ENCODE results near the gene AGAP3.

Gene AGAP3

DNA sequence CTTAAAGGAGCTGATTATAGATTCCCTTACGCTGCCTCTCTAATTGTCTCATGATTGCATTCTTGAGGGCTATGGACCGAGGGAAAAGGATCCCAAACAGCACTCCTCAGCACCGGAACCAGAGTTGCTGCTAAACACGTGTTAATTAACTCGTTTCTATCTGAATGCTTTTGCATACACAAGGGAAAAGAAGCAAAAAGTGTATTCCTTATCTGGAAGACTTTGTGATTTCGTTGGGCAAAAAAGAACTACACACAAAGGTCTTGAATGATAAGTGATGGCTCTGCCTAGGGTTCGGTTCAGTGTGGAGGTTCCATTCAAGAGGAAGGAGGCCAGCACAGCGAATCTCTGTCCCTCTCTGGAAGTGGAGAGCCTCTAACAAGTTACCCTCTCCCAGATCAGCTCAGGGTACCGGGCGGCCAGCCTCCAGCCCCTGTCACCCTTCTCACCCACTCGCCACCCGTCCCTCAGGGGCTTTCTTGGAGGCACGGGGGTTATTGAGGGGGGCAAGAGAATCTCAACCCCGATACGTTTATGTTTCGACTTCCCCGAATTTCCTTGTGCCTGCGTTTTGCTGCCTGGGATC lies 27.4 kb upstream of the AGAP3 start:
- Histone ChIP-seq H3K27ac (ENCODE audit: low read length) (peak overlapping the region; percentile 98), H3K27me3 (ENCODE audit: control insufficient read depth in 1 of 2, insufficient read depth in 2 of 2, low read length in 2 of 2) (no peaks in the 10 kb centered on the region), H3K9ac (ENCODE audit: low read length in 2 of 2) (peak overlapping the region; percentile 75 to 91), H3K9me3 (ENCODE audit: control insufficient read depth in 2 of 2, low read length in 2 of 2) (no peaks in the 10 kb centered on the region), H3K36me3 (ENCODE audit: control insufficient read depth in 2 of 2, insufficient read depth in 2 of 2, low read length in 2 of 2) (no peaks in the 10 kb centered on the region), H3K4me3 (ENCODE audit: low read length in 2 of 2) (peak overlapping the region; percentile 68 to 88), H3K4me1 (ENCODE audit: control insufficient read depth, insufficient read depth, low read length) (peaks cover 55% of the 10 kb centered on the region)

DNA sequence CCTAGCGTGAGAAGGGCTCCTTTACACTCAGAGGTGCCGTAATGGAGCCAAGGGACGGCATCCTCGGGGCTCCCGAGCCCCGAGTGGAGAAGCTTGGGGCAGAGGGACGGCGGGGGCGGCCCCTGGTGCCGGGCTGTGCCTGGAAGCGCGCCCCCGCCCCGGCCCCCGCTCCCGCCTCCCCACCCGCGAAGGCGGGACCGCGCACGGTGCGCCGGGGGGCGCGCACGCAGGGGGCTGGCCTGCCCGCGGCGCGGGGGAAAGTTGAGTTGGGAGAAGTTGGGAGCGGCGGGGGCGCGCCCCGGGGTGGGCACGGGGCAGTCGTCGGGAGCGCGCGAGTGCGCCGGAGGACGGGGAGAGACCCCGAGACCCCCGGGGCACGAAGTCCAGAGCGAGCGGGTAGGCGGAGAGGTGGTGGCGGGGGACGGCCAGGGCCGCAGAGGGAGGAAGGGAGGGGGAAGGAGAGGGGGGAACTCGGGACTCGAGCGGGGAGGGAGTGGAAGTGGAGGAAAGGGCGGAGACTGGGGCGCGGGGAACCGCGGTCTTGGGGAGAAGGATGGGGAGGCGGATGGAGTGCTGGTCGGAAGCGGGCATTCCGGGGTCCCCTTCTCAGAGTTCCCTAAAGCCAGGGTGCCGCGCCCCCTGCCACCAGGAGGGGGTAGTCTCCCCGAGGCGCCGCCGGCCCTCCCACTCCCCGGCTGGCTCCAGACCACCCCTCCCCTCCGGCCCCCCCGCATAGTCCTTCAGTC lies 26.7 kb upstream of the AGAP3 start, which contains the start of gene SLC4A2:
Gene SLC4A2 (plus strand): TSS at position 223 of the 746 bp plus-strand sequence. CDS start 2,399 bp downstream, outside the sequence.
- H3K4me3 ChIP-seq (ENCODE audit: low read length in 2 of 2), result peak within 1 kb of the TSS; percentile 86 to 88
- H3K4me1 ChIP-seq (ENCODE audit: control insufficient read depth, insufficient read depth, low read length), result peaks cover 55% of the 10 kb centered on the region
- peak within 1 kb of the TSS; percentile 75 to 91 for H3K9ac ChIP-seq (ENCODE audit: low read length in 2 of 2)
- H3K36me3 ChIP-seq (ENCODE audit: control insufficient read depth in 2 of 2, insufficient read depth in 2 of 2, low read length in 2 of 2), result peaks cover 0 to 1% of the 10 kb centered on the region in 2 donors
- no peaks in the 10 kb centered on the region for H3K27me3 ChIP-seq (ENCODE audit: control insufficient read depth in 1 of 2, insufficient read depth in 2 of 2, low read length in 2 of 2)
- peak within 1 kb of the TSS; percentile 98 for H3K27ac ChIP-seq (ENCODE audit: low read length)
- no peaks in the 10 kb centered on the region for H3K9me3 ChIP-seq (ENCODE audit: control insufficient read depth in 2 of 2, low read length in 2 of 2)

DNA sequence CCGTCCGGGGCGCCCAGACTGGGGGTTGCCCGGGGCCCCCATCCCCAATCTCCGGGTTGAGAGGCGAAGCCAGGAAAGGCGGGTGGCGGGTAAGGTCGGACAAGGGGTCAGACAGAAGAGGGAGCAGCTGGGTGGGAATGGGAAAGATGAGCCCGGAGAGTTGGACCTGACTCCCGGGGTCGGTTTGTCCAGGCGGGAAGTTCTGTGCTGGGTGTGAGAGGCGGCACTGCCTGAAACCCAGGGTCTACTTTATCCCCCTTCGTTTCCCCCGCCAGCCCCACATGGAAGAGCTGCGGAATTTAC lies 26.2 kb upstream of the AGAP3 start:
- Histone ChIP-seq H3K36me3 (ENCODE audit: control insufficient read depth in 2 of 2, insufficient read depth in 2 of 2, low read length in 2 of 2) (peaks cover 0 to 6% of the 10 kb centered on the region in 2 donors), H3K4me1 (ENCODE audit: control insufficient read depth, insufficient read depth, low read length) (peaks cover 55% of the 10 kb centered on the region), H3K27ac (ENCODE audit: low read length) (peak overlapping the region; percentile 98), H3K9me3 (ENCODE audit: control insufficient read depth in 2 of 2, low read length in 2 of 2) (no peaks in the 10 kb centered on the region), H3K9ac (ENCODE audit: low read length in 2 of 2) (peak overlapping the region; percentile 62 to 75), H3K4me3 (ENCODE audit: low read length in 2 of 2) (peak overlapping the region; percentile 86 to 88), H3K27me3 (ENCODE audit: control insufficient read depth in 1 of 2, insufficient read depth in 2 of 2, low read length in 2 of 2) (no peaks in the 10 kb centered on the region)

DNA sequence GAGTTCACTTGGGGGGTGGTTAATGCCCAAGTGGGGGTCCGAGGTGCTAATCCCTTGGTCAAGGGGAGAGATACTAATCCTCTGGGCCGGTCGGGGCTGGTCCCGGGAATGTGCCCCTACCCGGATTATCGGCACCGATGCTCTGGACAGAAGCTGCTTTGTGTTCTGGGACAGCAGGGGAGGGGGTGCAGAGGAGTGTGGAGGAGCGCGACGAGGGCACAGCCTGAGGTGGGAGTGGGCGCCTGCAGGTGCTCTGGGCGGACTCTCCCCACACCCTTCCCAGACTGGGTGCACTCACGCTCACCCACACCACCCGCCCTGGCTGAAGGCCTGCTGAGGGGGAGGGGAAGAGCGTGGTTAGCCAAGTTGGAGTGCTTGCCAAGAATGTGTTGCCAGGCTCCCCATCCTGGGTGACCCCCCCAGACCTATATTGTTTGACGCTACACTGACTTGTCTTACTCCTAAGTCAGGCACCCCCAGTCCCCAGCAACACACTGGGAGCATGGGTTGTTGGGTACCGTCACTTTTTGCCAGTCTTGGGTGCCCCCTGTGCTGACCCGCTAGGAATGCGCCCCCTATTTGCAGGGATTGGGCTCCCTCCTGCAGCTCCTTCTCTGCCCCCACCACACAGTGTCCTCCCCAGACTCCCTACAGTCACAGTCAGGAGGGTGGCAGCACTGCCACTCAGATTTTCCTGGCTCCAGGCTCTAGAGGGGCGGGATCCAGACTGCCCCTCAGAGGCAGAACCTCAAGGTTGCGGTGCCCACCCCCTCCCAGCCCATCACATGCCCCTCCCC lies 25.7 kb upstream of the AGAP3 start:
- Histone ChIP-seq H3K9me3 (ENCODE audit: control insufficient read depth in 2 of 2, low read length in 2 of 2) (no peaks in the 10 kb centered on the region), H3K27ac (ENCODE audit: low read length) (peak overlapping the region; percentile 98), H3K27me3 (ENCODE audit: control insufficient read depth in 1 of 2, insufficient read depth in 2 of 2, low read length in 2 of 2) (no peaks in the 10 kb centered on the region), H3K4me1 (ENCODE audit: control insufficient read depth, insufficient read depth, low read length) (peaks cover 55% of the 10 kb centered on the region), H3K9ac (ENCODE audit: low read length in 2 of 2) (peak overlapping the region; percentile 62 to 75), H3K36me3 (ENCODE audit: control insufficient read depth in 2 of 2, insufficient read depth in 2 of 2, low read length in 2 of 2) (peaks cover 4 to 10% of the 10 kb centered on the region in 2 donors), H3K4me3 (ENCODE audit: low read length in 2 of 2) (peak overlapping the region; percentile 86 to 88)

DNA sequence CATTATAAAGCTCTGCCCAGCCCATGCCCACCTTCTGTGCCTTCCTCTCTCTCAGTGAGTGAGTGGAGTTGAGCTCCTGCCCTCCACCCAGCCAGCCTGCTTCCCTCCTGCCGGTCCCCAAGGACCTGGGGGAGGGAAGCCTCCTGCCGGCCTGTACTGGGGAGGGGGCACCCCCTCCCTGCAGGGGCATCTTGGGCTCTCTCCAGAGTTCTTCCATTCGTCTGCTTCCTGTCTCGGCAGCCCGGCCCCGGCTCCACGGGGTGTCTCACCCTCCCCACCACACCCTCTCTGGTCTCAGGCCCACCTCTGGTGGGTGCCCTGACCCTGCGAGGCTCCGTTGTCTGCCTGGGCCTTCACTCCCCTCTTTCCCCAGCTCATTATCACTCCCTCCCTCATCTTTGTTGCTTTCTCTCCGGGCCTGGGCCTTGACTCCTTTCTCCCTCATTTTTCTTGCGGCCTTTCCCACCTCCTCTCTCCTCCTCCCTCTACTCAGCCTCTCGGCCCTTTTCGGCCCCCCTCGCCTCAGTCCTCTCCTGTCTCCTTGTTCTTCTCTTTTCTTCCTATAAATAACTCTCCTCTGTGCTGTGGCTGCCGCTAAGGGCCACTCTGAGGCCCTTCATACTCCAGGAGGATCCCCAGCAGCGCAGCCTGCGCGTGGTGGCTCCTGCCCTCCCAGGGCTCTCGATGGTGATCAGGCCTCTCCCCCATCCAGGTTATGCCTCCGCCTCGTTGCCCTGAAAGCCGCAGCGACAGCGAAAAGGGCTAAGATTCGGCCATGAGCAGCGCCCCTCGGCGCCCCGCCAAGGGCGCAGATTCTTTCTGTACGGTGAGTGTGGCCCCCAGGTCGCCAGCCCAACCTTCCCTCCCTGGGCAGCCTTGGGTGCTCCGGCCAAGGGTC lies 24.8 kb upstream of the AGAP3 start:
- Histone ChIP-seq H3K9me3 (ENCODE audit: control insufficient read depth in 2 of 2, low read length in 2 of 2) (no peaks in the 10 kb centered on the region), H3K27me3 (ENCODE audit: control insufficient read depth in 1 of 2, insufficient read depth in 2 of 2, low read length in 2 of 2) (no peaks in the 10 kb centered on the region), H3K27ac (ENCODE audit: low read length) (peak overlapping the region; percentile 98), H3K9ac (ENCODE audit: low read length in 2 of 2) (peak overlapping the region in 1 of 2 donors; percentile 75), H3K4me1 (ENCODE audit: control insufficient read depth, insufficient read depth, low read length) (peaks cover 55% of the 10 kb centered on the region), H3K36me3 (ENCODE audit: control insufficient read depth in 2 of 2, insufficient read depth in 2 of 2, low read length in 2 of 2) (peaks cover 9 to 10% of the 10 kb centered on the region in 2 donors), H3K4me3 (ENCODE audit: low read length in 2 of 2) (peak overlapping the region; percentile 86 to 88)

DNA sequence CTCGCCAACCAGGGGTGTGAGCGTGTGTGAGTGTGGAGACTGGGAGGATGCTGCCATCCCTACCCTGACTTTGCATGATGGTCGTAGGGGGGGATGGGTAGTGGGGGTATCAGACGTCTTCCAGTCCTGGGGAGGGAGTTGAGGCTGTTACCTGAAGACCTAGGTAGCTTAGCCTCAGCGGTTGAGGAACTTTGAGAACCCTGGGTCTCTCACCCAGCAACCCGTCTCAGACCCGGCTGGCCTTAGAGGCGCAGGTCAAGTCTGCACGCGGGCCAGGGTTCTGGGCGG lies 24.2 kb upstream of the AGAP3 start:
- Histone ChIP-seq H3K36me3 (ENCODE audit: control insufficient read depth in 2 of 2, insufficient read depth in 2 of 2, low read length in 2 of 2) (peaks cover 13 to 15% of the 10 kb centered on the region in 2 donors), H3K9me3 (ENCODE audit: control insufficient read depth in 2 of 2, low read length in 2 of 2) (no peaks in the 10 kb centered on the region), H3K4me3 (ENCODE audit: low read length in 2 of 2) (peak overlapping the region; percentile 40 to 88), H3K27me3 (ENCODE audit: control insufficient read depth in 1 of 2, insufficient read depth in 2 of 2, low read length in 2 of 2) (no peaks in the 10 kb centered on the region), H3K4me1 (ENCODE audit: control insufficient read depth, insufficient read depth, low read length) (peaks cover 49% of the 10 kb centered on the region), H3K9ac (ENCODE audit: low read length in 2 of 2) (peak overlapping the region in 1 of 2 donors; percentile 75), H3K27ac (ENCODE audit: low read length) (peak overlapping the region; percentile 98)

DNA sequence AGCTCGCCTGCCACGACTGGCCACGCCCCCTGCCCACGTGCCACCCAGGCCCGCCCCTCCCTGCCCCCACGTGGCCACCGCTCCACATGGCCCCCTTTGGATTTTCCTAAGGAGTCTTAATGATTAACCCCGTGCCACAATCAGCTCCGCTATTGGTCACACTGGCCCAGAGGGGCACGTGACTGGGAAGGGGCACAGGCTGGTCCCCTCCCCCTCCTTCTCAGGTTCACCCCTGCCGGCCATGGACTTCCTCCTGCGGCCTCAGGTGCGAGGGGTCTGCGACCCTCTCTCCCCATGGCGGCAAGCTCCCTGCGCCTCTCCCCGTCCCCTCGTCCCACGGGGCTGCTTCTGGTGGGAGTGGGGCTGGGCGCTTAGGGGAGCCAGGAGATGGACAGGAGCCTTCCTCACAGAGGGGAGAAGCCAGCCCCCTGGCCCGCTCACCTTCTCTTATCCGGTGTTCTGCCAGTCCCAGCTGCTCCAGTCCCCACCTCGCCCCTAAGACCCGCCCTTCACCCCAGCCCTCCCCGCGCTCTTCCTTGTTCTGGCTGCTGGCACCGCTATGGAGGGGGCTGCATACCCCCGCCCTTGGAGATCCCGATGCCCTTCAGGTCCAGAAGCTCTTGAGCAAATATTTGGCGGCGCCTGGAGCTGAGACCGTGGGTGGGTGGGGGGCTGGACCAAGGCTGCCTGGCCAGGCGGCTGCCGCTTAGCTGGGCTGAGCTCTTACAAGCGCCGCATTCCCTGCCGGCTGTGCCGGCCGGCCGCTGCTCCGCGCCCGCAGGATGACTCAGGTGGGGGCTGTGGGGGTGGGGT lies 23.7 kb upstream of the AGAP3 start:
- Histone ChIP-seq H3K9ac (ENCODE audit: low read length in 2 of 2) (peak overlapping the region in 1 of 2 donors; percentile 42), H3K9me3 (ENCODE audit: control insufficient read depth in 2 of 2, low read length in 2 of 2) (no peaks in the 10 kb centered on the region), H3K27me3 (ENCODE audit: control insufficient read depth in 1 of 2, insufficient read depth in 2 of 2, low read length in 2 of 2) (no peaks in the 10 kb centered on the region), H3K36me3 (ENCODE audit: control insufficient read depth in 2 of 2, insufficient read depth in 2 of 2, low read length in 2 of 2) (peaks cover 17 to 19% of the 10 kb centered on the region in 2 donors), H3K4me1 (ENCODE audit: control insufficient read depth, insufficient read depth, low read length) (peaks cover 44% of the 10 kb centered on the region), H3K27ac (ENCODE audit: low read length) (peak overlapping the region; percentile 55), H3K4me3 (ENCODE audit: low read length in 2 of 2) (peak overlapping the region; percentile 40 to 44)

DNA sequence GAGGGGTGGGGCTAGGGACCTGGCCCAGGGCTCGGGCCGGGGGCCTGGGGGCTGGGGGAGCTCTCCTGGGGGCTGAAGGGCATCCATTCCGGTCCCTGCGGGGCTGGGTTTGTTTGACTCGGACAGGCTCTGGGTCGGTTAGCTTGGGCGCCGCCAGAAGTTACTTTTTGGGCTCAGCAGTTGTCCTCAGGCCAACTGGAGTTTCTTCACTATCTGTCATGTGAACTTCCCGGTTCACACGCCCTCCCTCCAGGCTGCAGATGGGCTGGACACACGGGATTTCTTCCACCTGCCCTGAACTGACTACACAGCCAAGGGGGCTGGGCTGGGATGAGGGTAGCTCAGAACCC lies 23.1 kb upstream of the AGAP3 start:
- Histone ChIP-seq H3K27ac (ENCODE audit: low read length) (peak overlapping the region; percentile 55), H3K4me3 (ENCODE audit: low read length in 2 of 2) (peak overlapping the region in 1 of 2 donors; percentile 40), H3K9ac (ENCODE audit: low read length in 2 of 2) (no peak overlapping the region), H3K9me3 (ENCODE audit: control insufficient read depth in 2 of 2, low read length in 2 of 2) (no peaks in the 10 kb centered on the region), H3K36me3 (ENCODE audit: control insufficient read depth in 2 of 2, insufficient read depth in 2 of 2, low read length in 2 of 2) (peaks cover 22 to 24% of the 10 kb centered on the region in 2 donors), H3K27me3 (ENCODE audit: control insufficient read depth in 1 of 2, insufficient read depth in 2 of 2, low read length in 2 of 2) (no peaks in the 10 kb centered on the region), H3K4me1 (ENCODE audit: control insufficient read depth, insufficient read depth, low read length) (peaks cover 42% of the 10 kb centered on the region)

DNA sequence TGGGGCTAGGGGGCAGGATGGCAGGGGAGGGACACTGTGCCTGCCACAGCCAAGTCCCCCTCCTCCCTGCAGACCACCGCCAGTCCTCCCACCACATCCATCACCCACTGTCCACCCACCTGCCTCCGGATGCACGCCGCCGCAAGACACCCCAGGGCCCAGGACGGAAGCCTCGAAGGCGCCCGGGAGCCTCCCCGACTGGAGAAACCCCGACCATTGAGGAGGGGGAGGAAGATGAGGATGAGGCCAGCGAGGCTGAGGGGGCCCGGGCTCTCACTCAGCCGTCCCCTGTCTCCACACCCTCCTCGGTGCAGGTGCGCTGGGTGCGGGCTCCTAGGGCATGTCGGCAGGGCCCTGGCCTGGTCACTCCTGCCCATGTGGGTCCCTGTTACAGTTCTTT lies 21.8 kb upstream of the AGAP3 start:
- Histone ChIP-seq H3K36me3 (ENCODE audit: control insufficient read depth in 2 of 2, insufficient read depth in 2 of 2, low read length in 2 of 2) (peaks cover 28 to 29% of the 10 kb centered on the region in 2 donors), H3K27ac (ENCODE audit: low read length) (no peak overlapping the region)

More for the DNA sequence above, 21.8 kb upstream of the AGAP3 start:
- no peaks in the 10 kb centered on the region for H3K9me3 ChIP-seq (ENCODE audit: control insufficient read depth in 2 of 2, low read length in 2 of 2)
- H3K4me1 ChIP-seq (ENCODE audit: control insufficient read depth, insufficient read depth, low read length), result peaks cover 31% of the 10 kb centered on the region
- H3K9ac ChIP-seq (ENCODE audit: low read length in 2 of 2), result no peak overlapping the region
- H3K27me3 ChIP-seq (ENCODE audit: control insufficient read depth in 1 of 2, insufficient read depth in 2 of 2, low read length in 2 of 2), result no peaks in the 10 kb centered on the region
- H3K4me3 ChIP-seq (ENCODE audit: low read length in 2 of 2), result no peak overlapping the region

Measured in stomach smooth muscle (tissue), 2 donors.